H1 (cell line): Measurements from ENCODE around the gene SCAP. TPM values are rescaled to one million over a fixed set of nuclear protein-coding genes. Genes with fewer than 3 reads are reported as not detected.

Experiments
- CTCF ChIA-PET: fragments of 300-600 bp; sonication (Branson Sonifier 250); formaldehyde crosslinking; loops from one replicate; lab custom pipeline; 2021; ENCODE audit not compliant: partially characterized antibody; lab: Charles Lee
- POLR2A ChIA-PET: fragments of 300-600 bp; sonication (Branson Sonifier 250); formaldehyde crosslinking; loops from one replicate; lab custom pipeline; 2021; ENCODE audit warnings: inconsistent platforms; ENCODE audit not compliant: partially characterized antibody; lab: Charles Lee
- DNase-seq, 2 experiments: peaks; one replicate each; pipeline versions ENCODE4 v3.0.0 to v3.0.0-alpha.2; 2010 to 2022; ENCODE audit warnings: low spot score in 2 of 2, low read depth in 1 of 2, mixed read lengths in 1 of 2
- FAIRE-seq: peaks from 2 replicates; lab custom pipeline; 2011; peaks lifted over from hg19 to GRCh38; lab: Jason Lieb, UNC
- H2AFZ ChIP-seq: 2 replicates; pipeline ENCODE4 v1.8.1; 2012; ENCODE audit warnings: low read length, inconsistent platforms
- H2AK5ac ChIP-seq: 2 replicates; pipeline ENCODE4 v1.6.1; 2013; ENCODE audit warnings: low read depth, low read length
- H2BK120ac ChIP-seq: replicated peaks from 2 replicates; pipeline ENCODE3; 2013; ENCODE audit warnings: low read depth, low read length, inconsistent platforms
- H2BK12ac ChIP-seq: 2 replicates; pipeline ENCODE4 v1.6.1; 2013; ENCODE audit warnings: low read depth, low read length
- H2BK15ac ChIP-seq: 2 replicates; pipeline ENCODE4 v1.6.1; 2013; ENCODE audit warnings: low read length
- H2BK20ac ChIP-seq: 2 replicates; pipeline ENCODE4 v1.6.1; 2013; ENCODE audit warnings: low read length
- H2BK5ac ChIP-seq: 2 replicates; pipeline ENCODE4 v1.6.1; 2013; ENCODE audit warnings: low read depth, low read length
- H3K14ac ChIP-seq: 2 replicates; pipeline ENCODE4 v1.6.1; 2013; ENCODE audit warnings: inconsistent platforms; ENCODE audit not compliant: insufficient read length
- H3K18ac ChIP-seq: 2 replicates; pipeline ENCODE4 v1.6.1; 2013; ENCODE audit warnings: low read length; ENCODE audit errors: extremely low read depth
- H3K23ac ChIP-seq: 2 replicates; pipeline ENCODE4 v1.6.1; 2013; ENCODE audit warnings: inconsistent platforms; ENCODE audit not compliant: insufficient read length
- H3K23me2 ChIP-seq: 2 replicates; pipeline ENCODE4 v1.6.1; 2013; ENCODE audit warnings: low read depth, low read length
- H3K27ac ChIP-seq: 2 replicates; pipeline ENCODE4 v1.6.1; 2011; ENCODE audit warnings: low read depth, low read length, inconsistent platforms
- H3K27me3 ChIP-seq, 4 experiments: replicated peaks in 1 of 4; 1 replicate in 1 of 4; 2 replicates in 3 of 4; pipeline versions ENCODE4 v1.6.1 to v1.8.1; 2011 to 2013; ENCODE audit warnings: low read length in 3 of 4, mild to moderate bottlenecking in 3 of 4, inconsistent platforms in 2 of 4, mixed read lengths in 2 of 4, moderate library complexity in 1 of 4; ENCODE audit not compliant: control insufficient read depth in 3 of 4, insufficient read depth in 3 of 4; ENCODE audit errors: extremely low read depth in 1 of 4
- H3K36me3 ChIP-seq, 4 experiments: 2 replicates each; pipeline versions ENCODE4 v1.6.1 to v1.8.1; 2011 to 2013; ENCODE audit warnings: mild to moderate bottlenecking in 4 of 4, low read length in 3 of 4, moderate library complexity in 2 of 4, control low read depth in 1 of 4, inconsistent platforms in 1 of 4; ENCODE audit not compliant: insufficient read depth in 4 of 4, control insufficient read depth in 2 of 4
- H3K4ac ChIP-seq: replicated peaks from 2 replicates; pipeline ENCODE3; 2013; ENCODE audit warnings: low read length, low read depth, mixed read lengths, inconsistent platforms; ENCODE audit not compliant: insufficient read length
- H3K4me1 ChIP-seq, 4 experiments: replicated peaks in 1 of 4; 1 replicate in 1 of 4; 2 replicates in 3 of 4; pipeline versions ENCODE4 v1.6.1 to v1.8.1; 2011 to 2013; ENCODE audit warnings: low read length in 3 of 4, inconsistent platforms in 2 of 4, mixed read lengths in 1 of 4; ENCODE audit not compliant: insufficient read depth in 4 of 4, control insufficient read depth in 3 of 4
- H3K4me2 ChIP-seq, 2 experiments: 2 replicates each; pipeline versions ENCODE4 v1.6.1 to v1.8.1; 2011 to 2013; ENCODE audit warnings: low read depth in 2 of 2, low read length in 2 of 2, control low read depth in 1 of 2, inconsistent platforms in 1 of 2, mild to moderate bottlenecking in 1 of 2; ENCODE audit not compliant: insufficient read depth in 1 of 2
- H3K4me3 ChIP-seq, 4 experiments: fragments of 200-600, 300-600 bp in 1 of 4; sonication (generic), shearing (Covaris generic), sonication (Bioruptor Twin) in 1 of 4; 2 replicates each; pipeline versions ENCODE4 v1.5.1 to v1.8.1; 2011 to 2016; ENCODE audit warnings: low read length in 4 of 4, low read depth in 3 of 4, control low read depth in 2 of 4, inconsistent platforms in 2 of 4, mild to moderate bottlenecking in 2 of 4, mixed read lengths in 1 of 4, moderate library complexity in 1 of 4; ENCODE audit not compliant: insufficient read depth in 2 of 4; ENCODE audit errors: extremely low read depth in 1 of 4
- H3K56ac ChIP-seq: replicated peaks from 2 replicates; pipeline ENCODE3; 2013; ENCODE audit warnings: low read depth, mild to moderate bottlenecking, mixed read lengths, low read length, inconsistent platforms; ENCODE audit not compliant: insufficient read length
- H3K79me1 ChIP-seq: 2 replicates; pipeline ENCODE4 v1.6.1; 2013; ENCODE audit warnings: low read depth, low read length, control low read depth
- H3K79me2 ChIP-seq, 2 experiments: 2 replicates each; pipeline versions ENCODE4 v1.6.1 to v1.8.1; 2012 to 2013; ENCODE audit warnings: low read length in 2 of 2, mild to moderate bottlenecking in 2 of 2, inconsistent platforms in 1 of 2; ENCODE audit not compliant: insufficient read depth in 2 of 2, control insufficient read depth in 1 of 2
- H3K9ac ChIP-seq, 4 experiments: replicated peaks in 1 of 4; 1 replicate in 1 of 4; 2 replicates in 3 of 4; pipeline versions ENCODE4 v1.6.1 to v1.8.1; 2011 to 2013; ENCODE audit warnings: low read depth in 3 of 4, low read length in 3 of 4, control low read depth in 2 of 4, mild to moderate bottlenecking in 2 of 4, moderate library complexity in 2 of 4, inconsistent platforms in 1 of 4; ENCODE audit errors: extremely low read depth in 1 of 4
- H3K9me3 ChIP-seq, 2 experiments: 2 replicates each; pipeline versions ENCODE4 v1.6.1 to v1.8.1; 2012 to 2013; ENCODE audit warnings: mild to moderate bottlenecking in 2 of 2, moderate library complexity in 2 of 2, control low read depth in 1 of 2, inconsistent platforms in 1 of 2, low read depth in 1 of 2, low read length in 1 of 2, mixed read lengths in 1 of 2; ENCODE audit not compliant: insufficient read depth in 2 of 2
- H4K20me1 ChIP-seq, 2 experiments: replicated peaks in 1 of 2; 2 replicates each; pipeline versions ENCODE3 to v1.8.1; 2011 to 2013; ENCODE audit warnings: inconsistent platforms in 2 of 2, low read length in 2 of 2, mild to moderate bottlenecking in 1 of 2; ENCODE audit not compliant: insufficient read depth in 2 of 2, control insufficient read depth in 1 of 2
- H4K5ac ChIP-seq: 2 replicates; pipeline ENCODE4 v1.6.1; 2013; ENCODE audit warnings: low read length, low read depth, mixed read lengths, inconsistent platforms; ENCODE audit not compliant: insufficient read length
- H4K8ac ChIP-seq: 2 replicates; pipeline ENCODE4 v1.8.0; 2013; ENCODE audit warnings: mild to moderate bottlenecking, moderate library complexity, low read length, inconsistent platforms; ENCODE audit not compliant: insufficient read depth; ENCODE audit errors: extremely low read depth
- H4K91ac ChIP-seq: replicated peaks from 2 replicates; pipeline ENCODE3; 2013; ENCODE audit warnings: low read length, mixed read lengths, inconsistent platforms; ENCODE audit not compliant: insufficient read length
- CTCF ChIP-seq, 3 experiments: IDR thresholded peaks; 1 replicate in 2 of 3; 2 replicates in 1 of 3; pipeline versions ENCODE4 v1.5.1 to v1.6.1; 2011; ENCODE audit warnings: low read length in 3 of 3, mild to moderate bottlenecking in 3 of 3, inconsistent platforms in 2 of 3, low read depth in 1 of 3, moderate library complexity in 1 of 3; ENCODE audit not compliant: insufficient read depth in 1 of 3; ENCODE audit errors: control extremely low read depth in 1 of 3
- E2F6 ChIP-seq: IDR thresholded peaks from 2 replicates; pipeline ENCODE4 v1.6.1; 2012; ENCODE audit warnings: inconsistent platforms
- JUN ChIP-seq: IDR thresholded peaks from 2 replicates; pipeline ENCODE4 v1.6.1; 2011; ENCODE audit warnings: low read depth, mild to moderate bottlenecking, improper control_type of control experiment, low read length
- NANOG ChIP-seq: IDR thresholded peaks from 2 replicates; pipeline ENCODE4 v1.6.1; 2011; ENCODE audit warnings: low read length, low read depth, mild to moderate bottlenecking, inconsistent platforms; ENCODE audit not compliant: insufficient read depth, poor library complexity, severe bottlenecking
- RAD21 ChIP-seq, 2 experiments: IDR thresholded peaks in 1 of 2; conservative IDR thresholded peaks in 1 of 2; 2 replicates each; pipeline ENCODE4 v1.6.1; 2011; ENCODE audit warnings: low read depth in 2 of 2, low read length in 2 of 2, improper control_type of control experiment in 1 of 2, inconsistent platforms in 1 of 2, mild to moderate bottlenecking in 1 of 2, moderate library complexity in 1 of 2
- TAF7 ChIP-seq: optimal IDR thresholded peaks from 2 replicates; pipeline ENCODE3; 2011; ENCODE audit warnings: low read depth, mild to moderate bottlenecking, inconsistent platforms, low read length, moderate library complexity, borderline replicate concordance
- WGBS, 2 experiments: shearing (Covaris generic) in 1 of 2; methylation state at CpG; one replicate each; pipeline versions ENCODE4 v1.1.6 to v1.1.7; 2013 to 2015; ENCODE audit warnings: low lambda C conversion rate in 2 of 2, mixed read lengths in 2 of 2, inconsistent platforms in 1 of 2, low coverage in 1 of 2, missing lambda C conversion rate in 1 of 2; ENCODE audit not compliant: insufficient replicate concordance in 2 of 2, insufficient coverage in 1 of 2, insufficient read length in 1 of 2; ENCODE audit errors: extremely low coverage in 1 of 2, missing lambda C conversion rate in 1 of 2; 5-methylcytosine and 5-hydroxymethylcytosine counted together
- polyA plus RNA-seq, 7 experiments: library from polyadenylated mRNA; depleted of rRNA in 3 of 7; stranded (reverse) in 5 of 7; unstranded in 2 of 7; fragments of >200 nt in 5 of 7; fragments of 200-250 nt in 2 of 7; gene quantifications; 1 replicate in 5 of 7; 2 replicates in 1 of 7; 4 replicates in 1 of 7; pipeline versions ENCODE4 v1.2.1 to v1.2.3, GENCODE V29; 2011 to 2013; ENCODE audit warnings: missing spikeins in 2 of 7, mixed read lengths in 2 of 7
- total RNA-seq: library from RNA; stranded (reverse); fragmentation: NEBNext Ultra II Directional; extraction: Animal tissue kit (Norgen Biotek cat#: 25700); gene quantifications from 2 replicates; pipeline ENCODE4 v1.2.1, GENCODE V29; 2021

The SCAP gene
- total and polyA plus RNA-seq, 2 of the 8 experiments (the other 6 are each of a cell fraction or from before 2014, with no cell fraction given) = 74.0 to 114 TPM

- no peak for FAIRE-seq
- no peak overlapping the region for H3K4me2 ChIP-seq
- no peak overlapping the region for H2AFZ ChIP-seq
- ChIA-PET POLR2A (no interaction called here), CTCF (interaction anchor here (1.2 kb wide), 1 partner anchor 45 kb away, joined by 3 read pairs; no protein-coding TSS in a partner anchor)
- TF ChIP-seq TAF7 = no peak
- TF ChIP-seq JUN = no peak
- TF ChIP-seq E2F6 = no peak
- peak; percentile 26 to 48; a peak in 1 of 4 replicates for TF ChIP-seq RAD21 (IDR thresholded peaks at IDR 0.05 in 1 of 2, conservative IDR thresholded peaks at IDR 0.05 in 1 of 2; ENCODE audit: low read depth in 2 of 2, low read length in 2 of 2)
- TF ChIP-seq CTCF (IDR thresholded peaks at IDR 0.05; ENCODE audit: control extremely low read depth in 1 of 3, insufficient read depth in 1 of 3, low read depth in 1 of 3, low read length in 3 of 3) = peak; percentile 7 to 28 (median 27)
- no peak for TF ChIP-seq NANOG
- H3K27ac ChIP-seq = no peak overlapping the region
- WGBS, 2 experiments = 72% methylated on average over 3 of the region's 3 CpGs; no CpG with 5 or more reads in 1 of the 2 experiments
- no peak overlapping the region for H3K14ac ChIP-seq
- no peaks in the 10 kb centered on the region for H3K36me3 ChIP-seq
- no peak overlapping the region for H4K5ac ChIP-seq
- H3K9me3 ChIP-seq = no peaks in the 10 kb centered on the region
- H3K4me3 ChIP-seq = no peak overlapping the region
- no peak overlapping the region for H3K18ac ChIP-seq
- H3K79me2 ChIP-seq = no peaks in the 10 kb centered on the region
- no peak overlapping the region for H2BK120ac ChIP-seq
- H3K27me3 ChIP-seq = no peaks in the 10 kb centered on the region
- no peak overlapping the region for H2AK5ac ChIP-seq
- H3K4me1 ChIP-seq = peaks cover 0 to 3% (median 0%) of the 10 kb centered on the region in 4 experiments; a peak in 3 of 7 replicates
- no peaks in the 10 kb centered on the region; the same call in 1 of the 2 replicates for H3K79me1 ChIP-seq
- peaks cover 5% of the 10 kb centered on the region; the same call in 1 of the 2 replicates for H3K23me2 ChIP-seq
- H3K4ac ChIP-seq = no peak overlapping the region
- H2BK15ac ChIP-seq = no peak overlapping the region
- no peak overlapping the region for H2BK12ac ChIP-seq
- H3K56ac ChIP-seq = no peak overlapping the region
- no peak overlapping the region for H2BK5ac ChIP-seq
- H4K20me1 ChIP-seq = no peaks in the 10 kb centered on the region
- no peak for DNase-seq
- H3K23ac ChIP-seq = no peak overlapping the region
- no peak overlapping the region for H2BK20ac ChIP-seq
- no peak overlapping the region for H4K91ac ChIP-seq
- no peak overlapping the region for H4K8ac ChIP-seq
- no peak overlapping the region for H3K9ac ChIP-seq
Observed at GRCh38 chr3:47376393-47376792, 99.3 kb downstream of the SCAP start.
